HUES6 (cell line): Measurements from ENCODE around the gene SDF4.

ENCODE experiments used
- H3K27ac ChIP-seq: 2 replicates; pipeline ENCODE4 v1.7.0; 2013; ENCODE audit warnings: low read depth, mild to moderate bottlenecking, low read length, inconsistent platforms
- H3K27me3 ChIP-seq: 2 replicates; pipeline ENCODE4 v1.6.1; 2013; ENCODE audit warnings: low read length; ENCODE audit not compliant: control insufficient read depth, insufficient read depth
- H3K36me3 ChIP-seq: 2 replicates; pipeline ENCODE4 v1.6.1; 2013; ENCODE audit warnings: low read length; ENCODE audit not compliant: control insufficient read depth, insufficient read depth
- H3K4me1 ChIP-seq: 2 replicates; pipeline ENCODE4 v1.6.1; 2013; ENCODE audit warnings: low read length; ENCODE audit not compliant: control insufficient read depth, insufficient read depth
- H3K4me3 ChIP-seq: 2 replicates; pipeline ENCODE4 v1.5.1; 2013; ENCODE audit warnings: low read depth, low read length
- H3K9ac ChIP-seq: one replicate; pipeline ENCODE4 v1.6.1; 2013; ENCODE audit warnings: mild to moderate bottlenecking, low read length
- H3K9me3 ChIP-seq: 2 replicates; pipeline ENCODE4 v1.6.1; 2013; ENCODE audit warnings: low read depth, low read length; ENCODE audit not compliant: control insufficient read depth, insufficient read depth

The SDF4 gene

GRCh38 chr1:1226566-1227362 is 5.0 kb downstream of the SDF4 start:
- H3K9ac ChIP-seq: no peak overlapping the region
- H3K4me3 ChIP-seq: no peak overlapping the region
- H3K36me3 ChIP-seq: peaks cover 60% of the 10 kb centered on the region

DNA sequence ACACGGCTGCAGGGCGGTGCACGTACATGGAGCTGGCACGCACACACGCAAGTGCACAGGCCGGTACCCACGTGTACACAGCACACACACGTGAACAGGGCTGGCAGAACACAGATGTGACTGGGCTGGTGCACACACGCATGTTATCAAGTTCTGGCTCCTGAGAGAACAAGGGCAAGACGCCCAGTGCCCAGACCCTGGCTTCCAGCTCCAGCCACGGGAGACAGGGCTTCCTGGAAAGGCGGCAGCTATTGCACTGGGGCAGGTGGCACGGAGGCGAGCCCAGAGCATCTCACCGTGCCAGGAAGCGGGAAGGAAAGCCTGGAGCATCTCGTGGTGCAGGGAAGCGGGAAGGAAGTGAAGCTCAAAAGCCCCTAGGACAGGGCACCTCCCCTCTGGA is 5.9 kb downstream of the SDF4 start:
- H3K4me1 ChIP-seq: 0 out of 2 replicates have a peak, but pooled peaks cover 3% of the 10 kb centered on the region
- no peak overlapping the region for H3K9ac ChIP-seq
- H3K27ac ChIP-seq: no peak overlapping the region
- H3K4me3 ChIP-seq: no peak overlapping the region
- no peaks in the 10 kb centered on the region for H3K27me3 ChIP-seq
- no peaks in the 10 kb centered on the region for H3K9me3 ChIP-seq
- peaks cover 64% of the 10 kb centered on the region for H3K36me3 ChIP-seq

More at GRCh38 chr1:1226566-1227362, 5.0 kb downstream of the SDF4 start:
- H3K27me3 ChIP-seq: no peaks in the 10 kb centered on the region
- H3K9me3 ChIP-seq: no peaks in the 10 kb centered on the region
- peaks cover 3% of the 10 kb centered on the region; the same call in 1 of the 2 replicates for H3K4me1 ChIP-seq
- H3K27ac ChIP-seq: no peak overlapping the region

- Histone ChIP-seq H3K4me3 (no peak overlapping the region), H3K9ac (no peak overlapping the region), H3K27me3 (no peaks in the 10 kb centered on the region), H3K36me3 (peaks cover 68% of the 10 kb centered on the region), H3K4me1 (no peaks in the 10 kb centered on the region), H3K9me3 (no peaks in the 10 kb centered on the region), H3K27ac (no peak overlapping the region)
Observed at GRCh38 chr1:1225238-1225845, 6.5 kb downstream of the SDF4 start.

GRCh38 chr1:1223891-1224290 is 7.9 kb downstream of the SDF4 start:
- Histone ChIP-seq H3K9ac (no peak overlapping the region), H3K36me3 (peaks cover 68% of the 10 kb centered on the region), H3K4me3 (no peak overlapping the region), H3K9me3 (no peaks in the 10 kb centered on the region), H3K4me1 (no peaks in the 10 kb centered on the region), H3K27ac (no peak overlapping the region), H3K27me3 (no peaks in the 10 kb centered on the region)

- Histone ChIP-seq H3K9ac (no peak overlapping the region), H3K36me3 (peaks cover 65% of the 10 kb centered on the region), H3K4me3 (no peak overlapping the region), H3K4me1 (peaks cover 2% of the 10 kb centered on the region; the same call in 1 of the 2 replicates), H3K27ac (no peak overlapping the region), H3K9me3 (no peaks in the 10 kb centered on the region), H3K27me3 (no peaks in the 10 kb centered on the region)
Observed at GRCh38 chr1:1223321-1223720, 8.5 kb downstream of the SDF4 start.

GRCh38 chr1:1222575-1223225 is 9.1 kb downstream of the SDF4 start:
- peaks cover 4% of the 10 kb centered on the region; the same call in 1 of the 2 replicates for H3K4me1 ChIP-seq
- peaks cover 65% of the 10 kb centered on the region for H3K36me3 ChIP-seq

GRCh38 chr1:1221887-1222574 is 9.8 kb downstream of the SDF4 start:
- Histone ChIP-seq H3K4me1 (peaks cover 4% of the 10 kb centered on the region; the same call in 1 of the 2 replicates), H3K27ac (no peak overlapping the region), H3K27me3 (no peaks in the 10 kb centered on the region), H3K36me3 (peaks cover 66% of the 10 kb centered on the region), H3K9ac (no peak overlapping the region), H3K4me3 (no peak overlapping the region), H3K9me3 (no peaks in the 10 kb centered on the region)

More at GRCh38 chr1:1222575-1223225, 9.1 kb downstream of the SDF4 start:
- Histone ChIP-seq H3K9me3 (no peaks in the 10 kb centered on the region), H3K27ac (no peak overlapping the region), H3K27me3 (no peaks in the 10 kb centered on the region), H3K4me3 (no peak overlapping the region), H3K9ac (no peak overlapping the region)

GRCh38 chr1:1220197-1220596 is 11.6 kb downstream of the SDF4 start:
- Histone ChIP-seq H3K27me3 (no peaks in the 10 kb centered on the region), H3K4me1 (peaks cover 4% of the 10 kb centered on the region; the same call in 1 of the 2 replicates), H3K36me3 (peaks cover 56% of the 10 kb centered on the region), H3K4me3 (no peak overlapping the region), H3K27ac (no peak overlapping the region), H3K9ac (no peak overlapping the region), H3K9me3 (no peaks in the 10 kb centered on the region)

- Histone ChIP-seq H3K4me3 (no peak overlapping the region), H3K4me1 (peaks cover 4% of the 10 kb centered on the region; the same call in 1 of the 2 replicates), H3K36me3 (peaks cover 52% of the 10 kb centered on the region), H3K27ac (no peak overlapping the region), H3K9ac (no peak overlapping the region), H3K27me3 (no peaks in the 10 kb centered on the region), H3K9me3 (no peaks in the 10 kb centered on the region)
Observed at GRCh38 chr1:1219341-1219740, 12.5 kb downstream of the SDF4 start.

DNA sequence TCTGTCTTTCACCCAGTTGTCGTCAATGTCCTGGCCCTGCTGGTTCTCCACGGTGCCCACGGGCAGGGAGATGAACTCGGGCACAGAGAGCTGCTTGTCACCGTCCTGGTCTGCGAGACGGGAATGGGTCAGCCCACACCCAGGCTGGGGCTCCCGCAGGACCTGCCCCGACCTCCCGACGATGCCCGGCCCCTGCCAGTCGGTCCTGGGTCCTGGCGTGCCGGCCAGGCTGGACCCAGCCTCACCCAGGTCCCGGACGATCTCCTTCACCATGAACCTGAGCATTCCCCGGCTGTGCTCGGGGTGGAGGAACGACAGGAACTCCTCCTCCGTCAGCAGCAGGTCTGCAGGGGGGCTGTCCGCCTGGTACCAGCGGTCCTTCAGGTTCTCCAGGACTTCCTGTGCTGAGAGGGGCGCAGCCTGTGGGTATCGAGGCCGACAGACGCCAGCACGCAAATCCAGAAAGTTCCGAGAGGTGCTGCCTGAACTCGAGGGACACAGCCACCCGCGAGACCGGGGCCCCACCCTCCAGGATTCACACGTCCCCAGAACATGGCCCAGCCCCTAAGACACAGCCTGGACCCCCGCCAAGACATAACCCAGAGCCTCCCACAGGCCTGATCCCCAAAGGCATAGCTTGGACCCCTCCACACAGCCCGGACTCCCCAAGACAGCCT is 13.1 kb downstream of the SDF4 start:
- H3K27me3 ChIP-seq: no peaks in the 10 kb centered on the region
- peaks cover 48% of the 10 kb centered on the region for H3K36me3 ChIP-seq
- H3K27ac ChIP-seq: no peak overlapping the region
- no peak overlapping the region for H3K9ac ChIP-seq
- H3K4me1 ChIP-seq: peaks cover 4% of the 10 kb centered on the region; the same call in 1 of the 2 replicates
- H3K9me3 ChIP-seq: no peaks in the 10 kb centered on the region
- no peak overlapping the region for H3K4me3 ChIP-seq
